Natural killer cell (primary cell): ENCODE data around the gene SUSD2. TPM values are rescaled to one million over a fixed set of nuclear protein-coding genes. Genes with fewer than 3 reads are reported as not detected.

Experiments used
- ATAC-seq, 3 donors: fragments of 150-1000 bp in 2 of 3; fragments of 200-7000 bp in 1 of 3; cut with Tn5 transposase; 1 replicate in 1 of 3; 2 replicates in 2 of 3; pipeline ENCODE4 v1.10.0; 2021; ENCODE audit warnings: mild to moderate bottlenecking in 2 of 3, moderate library complexity in 2 of 3
- DNase-seq, 2 donors: peaks; one replicate each; pipeline versions ENCODE4 v3.0.0 to v3.0.0-alpha.2; 2013 to 2021; ENCODE audit warnings: mixed read lengths in 1 of 2
- H3K27ac ChIP-seq: one replicate; pipeline ENCODE4 v1.5.1; 2013; ENCODE audit warnings: mild to moderate bottlenecking, low read length
- H3K27me3 ChIP-seq: one replicate; pipeline ENCODE4 v1.6.1; 2013; ENCODE audit warnings: low read length; ENCODE audit not compliant: control insufficient read depth, insufficient read depth
- H3K36me3 ChIP-seq: one replicate; pipeline ENCODE4 v1.6.1; 2013; ENCODE audit warnings: low read length; ENCODE audit not compliant: control insufficient read depth, insufficient read depth
- H3K4me1 ChIP-seq: one replicate; pipeline ENCODE4 v1.6.1; 2013; ENCODE audit warnings: low read length; ENCODE audit not compliant: control insufficient read depth, insufficient read depth
- H3K4me3 ChIP-seq: one replicate; pipeline ENCODE4 v1.5.1; 2013; ENCODE audit warnings: low read length
- H3K9me3 ChIP-seq: one replicate; pipeline ENCODE4 v1.6.1; 2013; ENCODE audit warnings: low read length; ENCODE audit not compliant: control insufficient read depth, insufficient read depth
- H3K27ac Mint-ChIP-seq, 2 donors: one replicate each; pipeline ENCODE4 v1.8.0; 2022; ENCODE audit warnings: mild to moderate bottlenecking in 2 of 2, mixed read lengths in 2 of 2, moderate library complexity in 1 of 2
- H3K27me3 Mint-ChIP-seq, 2 donors: one replicate each; pipeline ENCODE4 v1.8.0; 2022; ENCODE audit warnings: low read depth in 2 of 2, mixed read lengths in 2 of 2
- H3K36me3 Mint-ChIP-seq: one replicate; pipeline ENCODE4 v1.8.0; 2022; ENCODE audit warnings: mixed read lengths
- H3K4me1 Mint-ChIP-seq, 2 donors: one replicate each; pipeline ENCODE4 v1.8.0; 2022; ENCODE audit warnings: mixed read lengths in 2 of 2
- H3K4me3 Mint-ChIP-seq: one replicate; pipeline ENCODE4 v1.8.0; 2022; ENCODE audit warnings: mild to moderate bottlenecking, moderate library complexity, mixed read lengths
- H3K9me3 Mint-ChIP-seq, 2 donors: one replicate each; pipeline ENCODE4 v1.8.0; 2022; ENCODE audit warnings: mixed read lengths in 2 of 2
- CTCF ChIP-seq: fragments of 200-600 bp; IDR thresholded peaks from one replicate; pipeline ENCODE4 v1.8.0; 2022; ENCODE audit warnings: antibody characterized with exemption
- WGBS: methylation state at CpG from one replicate; pipeline ENCODE4 v1.1.7; 2013; ENCODE audit warnings: missing lambda C conversion rate; ENCODE audit not compliant: insufficient coverage; 5-methylcytosine and 5-hydroxymethylcytosine counted together
- intact Hi-C: fragments of 100-400 bp; cut with micrococcal nuclease; formaldehyde crosslinking; loops from one replicate; pipeline ENCODE4 v1.14.2; 2022
- total RNA-seq, 4 donors: library from RNA; stranded (reverse); fragments of 120-200 nt in 1 of 4; gene quantifications; one replicate each; pipeline versions ENCODE4 v1.2.3 to v1.2.4, GENCODE V29; 2013 to 2022

Gene SUSD2
- total RNA-seq, 3 donors from 2014 or later (not counting 1 experiment from before 2014, with no cell fraction given): 0.75 to 1.7 (median 1.5) TPM

DNA sequence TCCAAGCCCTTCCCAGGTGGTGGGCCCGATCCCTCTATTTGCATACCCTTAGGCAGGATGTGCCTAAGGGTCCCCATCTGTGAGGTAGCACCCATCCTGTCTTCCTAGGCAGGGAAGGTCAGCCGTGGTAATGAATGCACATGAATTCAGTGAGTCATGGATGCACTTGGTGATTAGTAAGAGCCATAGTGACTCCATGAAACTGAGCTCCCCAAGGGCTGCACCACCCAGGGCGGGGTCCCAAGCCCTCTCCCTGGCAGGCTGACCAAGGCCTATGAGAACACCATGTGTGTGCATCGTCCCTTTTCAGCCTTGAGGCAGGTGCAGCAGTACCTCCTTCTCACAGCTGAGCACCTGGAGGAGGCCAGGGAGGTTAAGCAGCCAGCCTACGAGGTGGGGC lies 15.6 kb upstream of the SUSD2 start:
- ATAC-seq: no peak
- H3K36me3 ChIP-seq: peaks cover 90% of the 10 kb centered on the region
- peaks cover 6% of the 10 kb centered on the region for H3K36me3 Mint-ChIP-seq

GRCh38 chr22:24166811-24167210 lies 14.5 kb upstream of the SUSD2 start:
- Mint-ChIP-seq H3K27ac (no peak overlapping the region), H3K9me3 (no peaks in the 10 kb centered on the region), H3K27me3 (no peaks in the 10 kb centered on the region), H3K4me3 (no peak overlapping the region), H3K36me3 (peaks cover 6% of the 10 kb centered on the region), H3K4me1 (peaks cover 6 to 41% of the 10 kb centered on the region in 2 donors)
- DNase-seq: no peak
- ATAC-seq: no peak
- Histone ChIP-seq H3K27ac (no peak overlapping the region), H3K4me3 (no peak overlapping the region), H3K36me3 (peaks cover 90% of the 10 kb centered on the region), H3K27me3 (no peaks in the 10 kb centered on the region), H3K4me1 (peaks cover 36% of the 10 kb centered on the region), H3K9me3 (no peaks in the 10 kb centered on the region)
- TF ChIP-seq CTCF: no peak
- intact Hi-C loops: no loop called here
- 97% methylated on average over 20 of the region's 20 CpGs for WGBS

More for the DNA sequence above, 15.6 kb upstream of the SUSD2 start:
- 97% methylated on average over 5 of the region's 5 CpGs for WGBS
- no peak overlapping the region for H3K27ac ChIP-seq
- H3K27ac Mint-ChIP-seq: no peak overlapping the region
- TF ChIP-seq CTCF: no peak
- no peak for DNase-seq
- intact Hi-C loops: no loop called here
- H3K9me3 Mint-ChIP-seq: no peaks in the 10 kb centered on the region
- no peak overlapping the region for H3K4me3 ChIP-seq
- peaks cover 37% of the 10 kb centered on the region for H3K4me1 ChIP-seq
- H3K4me3 Mint-ChIP-seq: no peak overlapping the region
- no peaks in the 10 kb centered on the region for H3K27me3 Mint-ChIP-seq
- H3K9me3 ChIP-seq: no peaks in the 10 kb centered on the region
- H3K27me3 ChIP-seq: no peaks in the 10 kb centered on the region
- peaks cover 12 to 49% of the 10 kb centered on the region in 2 donors for H3K4me1 Mint-ChIP-seq

DNA sequence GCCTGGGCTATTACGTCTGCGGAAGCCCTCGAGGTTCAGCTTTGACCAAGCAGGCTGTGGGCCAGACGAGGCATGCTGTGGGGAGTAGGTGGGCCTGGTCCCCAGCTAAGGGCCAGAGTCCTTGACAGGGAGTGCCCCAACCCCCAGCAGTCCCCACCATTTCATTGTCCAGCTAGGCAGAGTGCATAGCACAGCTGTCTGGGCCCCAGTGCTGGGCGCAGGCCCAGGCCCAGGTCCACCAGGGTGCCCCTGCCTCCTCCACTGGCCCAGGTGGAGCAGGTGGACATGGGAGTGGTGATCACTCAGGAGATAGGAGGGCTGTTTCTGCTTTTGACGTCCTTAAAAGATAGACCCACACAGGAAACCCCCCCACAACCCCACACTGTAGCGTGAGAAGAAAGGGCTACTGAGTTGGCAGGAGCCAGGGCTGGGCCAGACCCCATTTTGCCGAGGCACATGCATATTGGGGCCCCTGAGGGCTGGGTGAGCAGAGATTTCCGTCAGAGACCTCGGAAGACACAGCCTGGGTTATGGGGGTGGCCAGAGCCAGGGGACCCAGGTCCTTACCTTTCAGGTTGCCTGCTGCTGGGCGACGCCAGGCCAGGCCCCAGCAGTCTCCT lies 11.7 kb upstream of the SUSD2 start:
- intact Hi-C loops: loop anchor here (5.0 kb wide), 1 partner anchor 37 kb away; no protein-coding TSS in a partner anchor
- Mint-ChIP-seq H3K4me1 (peaks cover 6 to 31% of the 10 kb centered on the region in 2 donors), H3K36me3 (peaks cover 6% of the 10 kb centered on the region), H3K9me3 (no peaks in the 10 kb centered on the region), H3K27ac (peak overlapping the region; percentile 57 to 85), H3K4me3 (no peak overlapping the region), H3K27me3 (no peaks in the 10 kb centered on the region)
- Histone ChIP-seq H3K9me3 (no peaks in the 10 kb centered on the region), H3K4me1 (peaks cover 34% of the 10 kb centered on the region), H3K27me3 (no peaks in the 10 kb centered on the region), H3K27ac (peak overlapping the region; percentile 23), H3K36me3 (peaks cover 85% of the 10 kb centered on the region), H3K4me3 (no peak overlapping the region)
- TF ChIP-seq CTCF: no peak
- DNase-seq (peak in 1 of 2 donors; percentile 21), ATAC-seq (peak in 2 of 3 donors; percentile 46 to 49)
- 80% methylated on average over 10 of the region's 12 CpGs for WGBS

DNA sequence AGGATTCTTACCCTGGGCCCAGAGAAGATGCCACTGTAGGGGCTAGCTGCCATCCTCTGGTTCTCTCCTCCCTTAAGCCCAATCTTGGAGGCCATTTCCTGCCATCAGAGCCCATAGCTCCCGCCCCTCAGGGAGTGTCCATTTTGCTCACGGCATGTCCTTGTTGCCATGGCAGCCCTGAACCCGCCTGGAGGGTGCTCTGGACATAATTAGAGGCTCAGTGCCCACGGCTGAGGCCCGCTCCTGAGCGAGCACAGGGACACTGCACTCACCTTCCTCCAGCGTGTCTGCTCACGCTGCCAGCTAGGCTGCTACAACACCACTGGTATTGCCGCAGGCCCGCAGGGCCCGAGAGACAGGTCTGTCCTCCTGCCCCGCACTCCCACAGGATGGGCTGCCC lies 11.1 kb upstream of the SUSD2 start:
- no peak overlapping the region for H3K4me3 ChIP-seq
- H3K9me3 Mint-ChIP-seq: no peaks in the 10 kb centered on the region
- intact Hi-C loops: loop anchor here (5.0 kb wide), 1 partner anchor 38 kb away; no protein-coding TSS in a partner anchor
- peaks cover 6 to 30% of the 10 kb centered on the region in 2 donors for H3K4me1 Mint-ChIP-seq
- peaks cover 6% of the 10 kb centered on the region for H3K36me3 Mint-ChIP-seq
- no peak overlapping the region for H3K27ac ChIP-seq
- peaks cover 84% of the 10 kb centered on the region for H3K36me3 ChIP-seq
- TF ChIP-seq CTCF: no peak
- no peaks in the 10 kb centered on the region for H3K9me3 ChIP-seq
- peaks cover 34% of the 10 kb centered on the region for H3K4me1 ChIP-seq
- H3K27me3 Mint-ChIP-seq: no peaks in the 10 kb centered on the region
- no peak for ATAC-seq
- H3K27ac Mint-ChIP-seq: peak overlapping the region in 1 of 2 donors; percentile 43
- no peak for DNase-seq
- no peaks in the 10 kb centered on the region for H3K27me3 ChIP-seq
- no peak overlapping the region for H3K4me3 Mint-ChIP-seq
- 94% methylated on average over 12 of the region's 12 CpGs for WGBS
